HG02884 (cell line): Measurements from ENCODE around the gene ST14.
"Not testable (repeated sequence)": the region's sequence is repeated elsewhere in the genome, so short reads cannot be mapped to it uniquely, and the experiment has no call there.

Source experiments
- ATAC-seq: cut with Tn5 transposase; IDR thresholded peaks from one replicate; pipeline ENCODE4 v1.9.1; 2021; ENCODE audit warnings: mild to moderate bottlenecking, moderate library complexity; ENCODE audit not compliant: unreplicated experiment

ST14 gene

GRCh38 chr11:130187096-130187495, 27.5 kb downstream of the ST14 start:
- ATAC-seq = no peak

DNA sequence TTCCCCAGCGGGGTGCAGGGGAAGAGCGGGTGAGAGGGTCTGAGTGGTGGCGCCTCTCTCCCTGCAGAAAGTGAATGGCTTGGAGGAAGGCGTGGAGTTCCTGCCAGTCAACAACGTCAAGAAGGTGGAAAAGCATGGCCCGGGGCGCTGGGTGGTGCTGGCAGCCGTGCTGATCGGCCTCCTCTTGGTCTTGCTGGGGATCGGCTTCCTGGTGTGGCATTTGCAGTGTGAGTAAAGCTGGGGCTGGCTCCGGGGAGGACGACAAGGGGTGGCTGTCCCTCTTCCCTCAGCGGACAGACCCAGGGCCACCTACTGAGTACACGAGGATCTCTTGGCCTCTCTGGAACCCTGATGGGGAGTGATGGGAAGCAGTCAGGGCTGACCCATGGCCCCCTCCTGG, 28.5 kb downstream of the ST14 start:
- ATAC-seq = no peak

DNA sequence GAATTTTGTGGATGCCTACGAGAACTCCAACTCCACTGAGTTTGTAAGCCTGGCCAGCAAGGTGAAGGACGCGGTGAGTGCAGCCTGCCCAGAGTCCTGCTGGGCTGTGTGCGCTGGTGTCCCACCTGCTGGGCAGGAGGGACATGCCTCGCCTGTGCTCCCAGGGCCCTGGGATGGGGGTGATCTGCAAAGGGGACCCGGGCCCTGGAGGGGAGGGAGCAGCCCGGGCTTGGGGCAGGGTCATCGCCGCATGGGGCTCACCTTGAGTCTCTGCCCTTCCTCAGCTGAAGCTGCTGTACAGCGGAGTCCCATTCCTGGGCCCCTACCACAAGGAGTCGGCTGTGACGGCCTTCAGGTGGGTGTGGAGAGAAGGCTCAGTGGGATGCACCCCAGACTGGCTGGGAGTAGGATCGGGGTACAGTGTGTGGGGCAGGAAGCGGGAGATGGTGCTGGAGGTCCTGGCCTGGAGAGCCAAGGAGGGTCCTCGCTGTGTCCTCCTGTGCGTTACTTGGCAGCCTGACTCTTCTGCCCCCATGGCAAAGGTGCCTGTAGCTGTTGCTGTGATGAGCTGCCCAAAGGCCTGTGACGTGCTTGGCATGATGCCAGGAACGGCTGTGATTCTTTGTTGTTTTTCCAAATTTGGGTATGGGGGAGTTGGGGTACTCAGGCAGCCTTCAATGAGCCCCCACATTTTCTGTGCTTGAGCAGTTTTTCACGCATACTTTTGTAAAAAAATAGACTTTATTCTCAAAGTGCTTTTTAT, 29.2 kb downstream of the ST14 start:
- no peak for ATAC-seq

GRCh38 chr11:130189492-130190210, 30.1 kb downstream of the ST14 start:
- ATAC-seq = no peak

DNA sequence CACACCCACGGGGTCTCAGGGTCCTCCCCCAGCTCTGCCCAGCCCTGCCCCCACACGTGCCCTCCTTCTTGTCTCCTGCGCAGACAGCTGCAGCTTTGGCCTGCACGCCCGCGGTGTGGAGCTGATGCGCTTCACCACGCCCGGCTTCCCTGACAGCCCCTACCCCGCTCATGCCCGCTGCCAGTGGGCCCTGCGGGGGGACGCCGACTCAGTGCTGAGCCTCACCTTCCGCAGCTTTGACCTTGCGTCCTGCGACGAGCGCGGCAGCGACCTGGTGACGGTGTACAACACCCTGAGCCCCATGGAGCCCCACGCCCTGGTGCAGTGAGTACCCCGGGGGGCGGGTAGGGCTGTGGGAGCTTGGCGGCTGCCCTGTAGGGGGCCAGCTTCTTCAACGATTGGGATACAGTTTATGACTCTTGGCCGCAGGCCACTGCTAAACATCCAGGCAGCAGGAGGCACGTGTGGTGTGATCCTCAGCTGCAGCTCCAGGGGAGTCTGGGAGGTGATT, 30.8 kb downstream of the ST14 start:
- ATAC-seq = no peak

DNA sequence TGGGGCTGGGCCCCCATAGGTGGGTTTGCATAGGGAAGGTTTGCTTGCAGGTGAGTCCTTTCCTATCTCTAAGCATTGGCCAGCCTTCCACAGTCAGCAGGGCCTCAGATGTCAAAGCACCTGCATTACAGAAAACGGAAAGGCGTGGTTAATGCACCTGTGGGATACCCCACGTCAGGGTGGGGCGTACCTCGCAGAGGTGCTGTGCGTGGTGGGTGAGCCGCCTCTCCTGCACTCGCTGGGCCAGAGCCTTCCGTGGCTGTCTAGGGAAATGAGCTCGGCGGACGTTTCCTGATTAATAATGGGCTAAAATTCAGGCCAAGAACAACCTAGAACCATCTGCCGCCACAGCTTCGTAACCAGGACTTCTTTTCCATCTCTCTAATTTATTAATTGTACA, 32.3 kb downstream of the ST14 start:
- ATAC-seq = no peak

DNA sequence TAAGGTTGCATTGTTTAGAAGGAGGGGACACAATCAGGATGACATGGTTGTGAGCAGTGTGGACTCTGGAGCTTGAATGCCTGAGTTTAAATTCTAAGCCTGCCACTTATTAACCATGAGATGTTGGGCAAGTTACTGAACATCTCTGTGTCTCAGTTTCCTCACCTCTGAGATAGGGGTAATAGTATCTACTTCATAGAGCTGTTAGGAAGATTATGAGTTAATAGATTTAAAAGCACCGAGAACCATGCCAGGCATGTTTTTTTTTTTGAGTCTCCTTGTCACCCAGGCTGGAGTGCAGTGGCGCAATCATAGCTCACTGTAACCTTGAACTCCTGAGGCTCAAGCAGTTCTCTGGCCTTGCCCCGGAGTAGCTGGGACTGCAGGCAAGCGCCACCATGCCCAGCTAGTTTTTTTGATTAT, 33.3 kb downstream of the ST14 start:
- no peak for ATAC-seq

DNA sequence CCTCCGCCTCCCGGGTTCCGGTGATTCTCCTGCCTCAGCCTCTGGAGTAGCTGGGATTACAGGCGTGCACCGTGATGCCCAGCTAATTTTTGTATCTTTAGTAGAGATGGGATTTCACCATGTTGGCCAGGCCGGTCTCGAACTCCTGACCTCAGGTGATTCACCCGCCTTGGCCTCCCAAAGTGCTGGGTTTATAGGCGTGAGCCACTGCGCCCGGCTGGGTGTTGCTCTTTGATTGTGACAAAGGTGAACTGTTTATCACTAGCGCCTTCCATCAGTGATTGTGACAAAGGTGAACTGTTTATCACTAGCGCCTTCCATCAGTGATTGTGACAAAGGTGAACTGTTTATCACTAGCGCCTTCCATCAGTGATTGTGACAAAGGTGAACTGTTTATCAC, 34.0 kb downstream of the ST14 start:
- ATAC-seq = not testable (repeated sequence)

DNA sequence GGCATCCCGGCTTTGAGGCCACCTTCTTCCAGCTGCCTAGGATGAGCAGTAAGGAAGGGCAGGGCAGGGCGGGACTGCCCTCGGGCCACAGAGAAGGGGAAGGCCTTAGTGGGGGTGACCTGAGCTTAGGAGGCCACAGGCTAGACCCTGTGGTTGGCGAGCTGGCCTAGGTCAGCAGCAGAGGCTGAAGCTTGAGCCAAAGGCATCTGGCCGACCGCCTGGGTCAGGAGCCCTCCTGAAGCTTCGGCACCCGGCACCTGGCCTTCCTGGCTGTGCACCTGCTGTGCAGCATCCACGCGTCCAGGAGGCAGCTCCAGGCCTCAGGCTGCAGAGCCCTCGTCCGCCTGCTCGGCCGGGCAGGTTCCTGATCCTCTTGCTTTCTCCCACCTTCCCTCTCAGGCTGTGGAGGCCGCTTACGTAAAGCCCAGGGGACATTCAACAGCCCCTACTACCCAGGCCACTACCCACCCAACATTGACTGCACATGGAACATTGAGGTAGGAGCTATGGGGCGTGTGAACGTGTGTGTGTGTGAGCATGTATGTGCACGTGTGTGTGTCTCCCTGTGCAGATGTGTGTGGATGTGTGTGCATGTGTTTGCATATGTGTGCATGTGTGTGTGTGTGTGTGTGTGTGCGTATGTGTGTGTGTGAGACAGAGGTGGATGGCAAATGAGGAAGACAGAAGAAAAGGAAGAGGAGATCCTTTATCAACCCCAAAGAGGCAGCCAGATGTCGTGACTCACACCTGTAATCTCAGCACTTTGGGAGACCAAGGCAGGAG, 34.9 kb downstream of the ST14 start:
- ATAC-seq = no peak

- no peak for ATAC-seq
Observed at GRCh38 chr11:130197386-130198035, 37.9 kb downstream of the ST14 start.

DNA sequence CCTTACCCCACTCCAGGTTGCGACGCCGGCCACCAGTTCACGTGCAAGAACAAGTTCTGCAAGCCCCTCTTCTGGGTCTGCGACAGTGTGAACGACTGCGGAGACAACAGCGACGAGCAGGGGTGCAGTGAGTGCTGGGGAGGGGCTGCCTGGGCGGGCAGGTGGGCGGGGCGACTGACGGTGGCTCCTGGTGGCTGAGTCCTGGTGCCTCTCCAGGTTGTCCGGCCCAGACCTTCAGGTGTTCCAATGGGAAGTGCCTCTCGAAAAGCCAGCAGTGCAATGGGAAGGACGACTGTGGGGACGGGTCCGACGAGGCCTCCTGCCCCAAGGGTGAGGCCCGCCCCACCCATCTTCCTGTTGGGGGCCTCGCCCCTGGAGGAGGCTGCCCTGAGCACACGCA, 38.7 kb downstream of the ST14 start:
- no peak for ATAC-seq

GRCh38 chr11:130198964-130199363, 39.4 kb downstream of the ST14 start:
- ATAC-seq = no peak

DNA sequence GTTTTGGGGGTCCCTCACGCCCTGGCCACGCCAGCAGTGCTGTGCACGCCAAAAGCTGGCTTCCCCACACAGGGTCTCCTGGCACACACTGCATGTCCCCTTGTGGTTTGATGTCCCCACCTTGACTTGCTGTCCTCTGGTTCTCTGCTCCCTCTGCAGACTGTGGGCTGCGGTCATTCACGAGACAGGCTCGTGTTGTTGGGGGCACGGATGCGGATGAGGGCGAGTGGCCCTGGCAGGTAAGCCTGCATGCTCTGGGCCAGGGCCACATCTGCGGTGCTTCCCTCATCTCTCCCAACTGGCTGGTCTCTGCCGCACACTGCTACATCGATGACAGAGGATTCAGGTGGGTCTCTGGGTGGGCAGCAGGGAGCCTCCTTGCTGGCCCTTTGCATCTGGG, 40.2 kb downstream of the ST14 start:
- no peak for ATAC-seq

- ATAC-seq = no peak
Observed at GRCh38 chr11:130201026-130201425, 41.4 kb downstream of the ST14 start.

DNA sequence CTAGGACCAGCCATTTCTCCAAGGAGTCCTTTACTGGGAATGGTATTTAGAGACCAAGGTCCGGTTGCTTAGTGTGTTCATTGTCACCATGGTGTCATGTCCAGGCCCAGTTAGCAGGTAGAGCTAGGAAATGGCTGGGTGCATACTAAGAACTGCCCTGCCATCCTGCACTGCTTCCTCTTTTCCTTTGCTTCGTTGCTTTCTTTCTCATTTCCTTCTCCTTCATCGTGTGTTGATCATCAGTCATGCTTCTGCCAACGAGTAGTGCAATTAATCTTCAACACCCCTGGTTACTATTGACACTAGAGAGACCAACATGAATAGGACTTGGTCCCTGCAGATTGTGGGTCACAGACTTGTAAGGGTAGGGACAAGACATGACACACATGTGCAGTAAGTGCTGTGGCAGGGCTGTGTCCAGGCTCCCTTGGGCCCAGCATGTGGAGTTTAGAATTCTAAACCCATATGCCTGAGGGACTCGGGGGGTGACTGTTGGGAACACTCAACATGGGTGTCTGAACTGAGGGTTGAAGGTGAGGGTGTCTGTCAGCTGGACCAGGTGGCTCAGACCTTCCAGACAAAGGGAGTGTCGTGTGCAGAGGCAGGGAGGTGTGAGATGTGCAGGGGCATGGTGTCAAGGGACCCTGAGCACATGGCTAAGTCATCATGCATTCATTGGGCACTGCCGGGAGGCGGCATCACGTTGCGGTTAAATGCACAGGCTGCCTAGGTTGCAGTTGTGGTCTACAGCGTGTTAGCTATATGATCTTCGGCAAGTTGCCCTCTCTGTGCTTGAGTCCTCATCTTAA, 42.6 kb downstream of the ST14 start:
- ATAC-seq = no peak

GRCh38 chr11:130202818-130203689, 43.5 kb downstream of the ST14 start:
- ATAC-seq = no peak

DNA sequence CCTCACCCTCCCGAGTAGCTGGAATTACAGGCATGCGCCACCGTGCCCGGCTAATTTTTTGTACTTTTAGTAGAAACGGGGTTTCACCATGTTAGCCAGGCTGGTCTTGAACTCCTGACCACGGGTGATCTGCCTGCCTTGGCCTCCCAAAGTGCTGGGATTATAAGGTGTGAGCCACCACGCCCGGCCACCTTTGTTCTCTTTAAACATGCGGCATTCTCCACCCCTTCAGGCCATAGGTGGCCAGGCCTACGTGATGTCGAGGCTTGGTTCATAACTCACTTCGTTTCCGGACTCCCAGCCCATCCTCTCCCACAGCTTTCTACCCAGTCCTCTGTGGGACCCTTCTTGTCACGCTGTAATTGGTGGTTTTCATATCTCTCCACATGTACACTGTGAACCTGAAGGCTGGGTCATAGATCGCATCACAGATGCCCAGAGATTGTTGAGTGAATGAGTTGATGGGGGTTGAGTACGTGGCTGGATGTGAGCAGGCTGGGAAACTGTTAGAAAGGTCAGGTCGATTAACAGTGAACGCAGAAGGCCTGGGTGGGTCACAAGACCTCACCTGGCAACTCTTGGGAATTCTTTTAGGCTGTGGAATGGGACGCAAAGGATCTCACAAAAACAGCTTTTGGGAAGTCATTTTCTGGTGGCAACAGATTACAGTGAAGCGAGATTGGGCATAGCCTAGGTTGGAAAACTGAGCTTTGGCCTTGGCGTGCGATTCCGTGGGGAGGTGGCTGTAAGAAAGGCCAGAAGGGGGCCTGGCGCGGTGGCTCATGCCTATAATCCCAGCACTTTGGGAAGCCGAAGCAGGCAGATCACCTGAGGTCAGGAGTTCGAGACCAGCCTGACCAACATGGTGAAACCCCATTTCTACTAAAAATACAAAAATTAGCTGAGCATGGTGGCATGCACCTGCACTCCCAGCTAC, 44.5 kb downstream of the ST14 start:
- no peak for ATAC-seq

DNA sequence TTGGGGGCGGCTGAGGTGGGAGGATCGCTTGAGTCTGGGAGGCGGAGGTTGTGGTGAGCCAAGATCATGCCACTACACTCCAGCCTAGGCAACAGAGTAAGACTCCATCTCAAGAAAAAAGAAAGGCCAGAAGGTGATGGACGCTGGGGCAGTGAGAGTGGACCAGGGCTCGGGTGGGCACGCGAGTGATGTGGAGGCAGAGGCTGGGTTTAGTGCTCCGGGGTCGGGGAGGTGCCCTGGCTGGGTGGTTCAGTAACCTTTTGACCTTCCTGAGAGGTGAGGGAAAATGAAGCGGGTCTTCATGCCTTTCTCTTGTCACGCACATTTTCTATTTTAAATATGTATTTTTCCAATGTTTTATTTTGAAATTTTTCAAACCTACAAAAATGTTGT, 45.1 kb downstream of the ST14 start:
- no peak for ATAC-seq
